ENCODE data around the gene MEGF11. TPM values are rescaled to one million over a fixed set of nuclear protein-coding genes. Genes with fewer than 3 reads are reported as not detected.

Gene MEGF11
- total RNA-seq, 1 experiment from 2014 or later: 1.2 TPM

GRCh38 chr15:65917936-65918335 lies 335.6 kb downstream of the MEGF11 start:
- Histone ChIP-seq H2BK12ac (ENCODE audit: insufficient read length, low read depth, low read length) (no peak overlapping the region), H3K56ac (ENCODE audit: insufficient read length, low read depth, low read length) (no peak overlapping the region), H3K27me3 (ENCODE audit: insufficient read depth, low read length) (no peaks in the 10 kb centered on the region), H2BK15ac (ENCODE audit: low read depth, low read length) (no peak overlapping the region), H3K23ac (ENCODE audit: insufficient read length, low read depth, low read length) (no peak overlapping the region), H3K18ac (ENCODE audit: insufficient read length, low read depth, low read length) (no peak overlapping the region), H2BK20ac (ENCODE audit: low read depth, low read length, poor library complexity, severe bottlenecking) (no peak overlapping the region), H4K20me1 (ENCODE audit: control insufficient read depth, insufficient read depth, insufficient read length) (no peaks in the 10 kb centered on the region), H3K4me1 (ENCODE audit: insufficient read depth, low read length) (peaks cover 2% of the 10 kb centered on the region; the same call in 1 of the 2 replicates), H3K23me2 (ENCODE audit: insufficient read length, low read depth, low read length, poor library complexity, severe bottlenecking) (no peaks in the 10 kb centered on the region), H4K8ac (replicated peaks; ENCODE audit: insufficient read length, low read depth, low read length) (no peak overlapping the region), H3K9me3 (ENCODE audit: control insufficient read depth, low read depth, low read length) (no peaks in the 10 kb centered on the region), H3K4me2 (ENCODE audit: insufficient read depth, insufficient read length, low read length) (no peak overlapping the region), H3K79me2 (ENCODE audit: insufficient read depth, low read length) (no peaks in the 10 kb centered on the region), H2AFZ (ENCODE audit: low read length) (no peak overlapping the region), H3T11ph (ENCODE audit: low read length) (no peak overlapping the region), H4K91ac (ENCODE audit: insufficient read length, low read depth, low read length) (no peak overlapping the region), H3K27ac (ENCODE audit: insufficient read length, low read depth, low read length) (no peak overlapping the region), H3K79me1 (ENCODE audit: insufficient read depth, low read depth, low read length, poor library complexity, severe bottlenecking) (no peaks in the 10 kb centered on the region), H2BK120ac (ENCODE audit: low read depth, low read length, poor library complexity, severe bottlenecking) (no peak overlapping the region), H3K4ac (ENCODE audit: low read depth, low read length) (no peak overlapping the region), H3K14ac (ENCODE audit: insufficient read depth, low read length) (no peak overlapping the region), H2BK5ac (ENCODE audit: insufficient read length, low read length) (no peak overlapping the region), H2AK5ac (ENCODE audit: insufficient read length, low read length) (no peak overlapping the region), H3K9ac (ENCODE audit: extremely low read depth, insufficient read length, low read length) (no peak overlapping the region), H4K5ac (ENCODE audit: insufficient read length, low read depth, low read length) (no peak overlapping the region)
- 0 out of 7 replicates have a peak overlapping the region, but pooled peaks of 1 of the 3 experiments have one; percentile 23 for H3K27ac Mint-ChIP-seq
- no peaks in the 10 kb centered on the region for H3K27me3 Mint-ChIP-seq (ENCODE audit: low read depth)
- no peaks in the 10 kb centered on the region for H3K36me3 Mint-ChIP-seq (ENCODE audit: insufficient read depth in 1 of 3, low read depth in 3 of 3)
- no CpG with 5 or more reads among the region's 4 CpGs for WGBS (ENCODE audit: extremely low coverage, insufficient read length, low lambda C conversion rate)
- no peak for DNase-seq
- no peaks in the 10 kb centered on the region for H3K9me3 Mint-ChIP-seq
- no peak for TF ChIP-seq CTCF (conservative IDR thresholded peaks at IDR 0.05)
- no peak overlapping the region for H3K4me3 Mint-ChIP-seq
- H3K4me1 Mint-ChIP-seq: peaks cover 30 to 40% of the 10 kb centered on the region in 2 experiments
